HFF-Myc (cell line): ENCODE measurements around the gene SERINC1.

Experiments
- DNase-seq: peaks from one replicate; pipeline ENCODE4 v3.0.0-alpha.2; 2011; ENCODE audit warnings: low read depth; ENCODE audit errors: extremely low read depth
- H3K4me3 ChIP-seq: replicated peaks from 2 replicates; pipeline ENCODE4 v1.5.1; 2011; ENCODE audit warnings: low read depth, mild to moderate bottlenecking, control low read depth, low read length
- CTCF ChIP-seq: IDR thresholded peaks from 2 replicates; pipeline ENCODE4 v1.5.1; 2012; ENCODE audit warnings: mild to moderate bottlenecking, low read depth, low read length, control low read depth; ENCODE audit errors: missing control alignments

Gene SERINC1

DNA sequence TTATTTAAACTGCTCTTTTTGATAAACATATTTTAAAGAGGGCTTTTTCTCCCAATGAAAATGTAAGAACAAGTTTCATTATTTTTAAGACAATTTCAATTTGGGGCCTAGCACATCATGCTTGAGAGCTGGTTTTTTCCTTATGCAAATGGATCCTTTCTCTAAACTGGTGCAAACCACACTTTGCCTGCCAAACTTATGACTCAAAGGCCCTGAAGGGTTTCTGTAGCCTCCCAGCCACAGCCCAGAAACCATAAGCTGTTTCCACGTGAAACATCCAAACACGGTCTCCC lies 72.6 kb downstream of the SERINC1 start:
- no peak for DNase-seq
- H3K4me3 ChIP-seq, result no peak overlapping the region; the same call in 1 of the 2 replicates
- no peak for TF ChIP-seq CTCF

- H3K4me3 ChIP-seq, result no peak overlapping the region
- no peak for DNase-seq
- no peak for TF ChIP-seq CTCF
These were observed 77.6 kb downstream of the SERINC1 start for GRCh38 chr6:122394016-122394415.

GRCh38 chr6:122393351-122393896 lies 78.2 kb downstream of the SERINC1 start:
- TF ChIP-seq CTCF, result no peak
- no peak overlapping the region for H3K4me3 ChIP-seq
- no peak for DNase-seq
